Measurements from ENCODE around the gene DUOX2. TPM values are rescaled to one million over a fixed set of nuclear protein-coding genes. Genes with fewer than 3 reads are reported as not detected.
"Not testable (repeated sequence)": the region's sequence is repeated elsewhere in the genome, so short reads cannot be mapped to it uniquely, and the experiment has no call there.

DUOX2 gene
- total RNA-seq, 4 donors from 2014 or later, result not detected

- intact Hi-C loops (cut with DNase I; ENCODE audit: low total_unique reads) (no loop called here), in situ Hi-C loops (cut with MboI; ENCODE audit: low sequenced_read_pairs in 4 of 4) (no loop called here)
- TF ChIP-seq POLR2A (IDR thresholded peaks at IDR 0.05) (no peak), CTCF (IDR thresholded peaks at IDR 0.05 in 4 of 5, conservative IDR thresholded peaks at IDR 0.05 in 1 of 5) (no peak)
- H3K36me3 ChIP-seq, result no peaks in the 10 kb centered on the region
- no peak for DNase-seq
- peaks cover 0 to 6% (median 0%) of the 10 kb centered on the region in 3 donors for H3K27me3 ChIP-seq
- H3K4me3 ChIP-seq, result no peak overlapping the region
- ATAC-seq, result no peak
- no peak overlapping the region for H3K27ac ChIP-seq
- H3K9me3 ChIP-seq, result no peaks in the 10 kb centered on the region
- H3K4me1 ChIP-seq, result no peaks in the 10 kb centered on the region
Observed at GRCh38 chr15:45084163-45084562, 29.8 kb downstream of the DUOX2 start.

- in situ Hi-C loops (cut with MboI; ENCODE audit: low sequenced_read_pairs in 4 of 4), result no loop called here
- Histone ChIP-seq H3K36me3 (no peaks in the 10 kb centered on the region), H3K27me3 (peaks cover 0 to 6% (median 0%) of the 10 kb centered on the region in 3 donors), H3K4me3 (no peak overlapping the region), H3K4me1 (no peaks in the 10 kb centered on the region), H3K27ac (no peak overlapping the region), H3K9me3 (no peaks in the 10 kb centered on the region)
- intact Hi-C loops (cut with DNase I; ENCODE audit: low total_unique reads), result no loop called here
- ATAC-seq (no peak), DNase-seq (no peak)
- TF ChIP-seq POLR2A (IDR thresholded peaks at IDR 0.05), result no peak
- no peak for TF ChIP-seq CTCF (IDR thresholded peaks at IDR 0.05 in 4 of 5, conservative IDR thresholded peaks at IDR 0.05 in 1 of 5)
Observed at GRCh38 chr15:45083223-45083622, 30.7 kb downstream of the DUOX2 start.

GRCh38 chr15:45082412-45082811, 31.6 kb downstream of the DUOX2 start:
- intact Hi-C loops (cut with DNase I; ENCODE audit: low total_unique reads); DNase-seq; in situ Hi-C loops (cut with MboI; ENCODE audit: low sequenced_read_pairs in 4 of 4); H3K36me3 ChIP-seq; H3K27ac ChIP-seq; ATAC-seq; H3K4me1 ChIP-seq; H3K4me3 ChIP-seq; H3K9me3 ChIP-seq; H3K27me3 ChIP-seq: not testable (repeated sequence)

GRCh38 chr15:45080593-45080992, 33.4 kb downstream of the DUOX2 start:
- H3K27ac ChIP-seq; H3K27me3 ChIP-seq; H3K4me1 ChIP-seq; H3K36me3 ChIP-seq; H3K9me3 ChIP-seq; ATAC-seq; in situ Hi-C loops (cut with MboI; ENCODE audit: low sequenced_read_pairs in 4 of 4); H3K4me3 ChIP-seq; intact Hi-C loops (cut with DNase I; ENCODE audit: low total_unique reads); DNase-seq: not testable (repeated sequence)

- H3K27ac ChIP-seq; H3K9me3 ChIP-seq; intact Hi-C loops (cut with DNase I; ENCODE audit: low total_unique reads); H3K27me3 ChIP-seq; H3K4me3 ChIP-seq; H3K36me3 ChIP-seq; DNase-seq; H3K4me1 ChIP-seq; ATAC-seq; in situ Hi-C loops (cut with MboI; ENCODE audit: low sequenced_read_pairs in 4 of 4): not testable (repeated sequence)
Observed at GRCh38 chr15:45079628-45080246, 34.2 kb downstream of the DUOX2 start.

- H3K9me3 ChIP-seq; in situ Hi-C loops (cut with MboI; ENCODE audit: low sequenced_read_pairs in 4 of 4); DNase-seq; H3K27me3 ChIP-seq; H3K36me3 ChIP-seq; H3K4me1 ChIP-seq; ATAC-seq; intact Hi-C loops (cut with DNase I; ENCODE audit: low total_unique reads); H3K27ac ChIP-seq; H3K4me3 ChIP-seq: not testable (repeated sequence)
Observed at GRCh38 chr15:45079201-45079600, 34.8 kb downstream of the DUOX2 start.

GRCh38 chr15:45077391-45077790, 36.6 kb downstream of the DUOX2 start:
- H3K4me1 ChIP-seq; intact Hi-C loops (cut with DNase I; ENCODE audit: low total_unique reads); H3K36me3 ChIP-seq; in situ Hi-C loops (cut with MboI; ENCODE audit: low sequenced_read_pairs in 4 of 4); DNase-seq; H3K27me3 ChIP-seq; ATAC-seq; H3K9me3 ChIP-seq; H3K27ac ChIP-seq; H3K4me3 ChIP-seq: not testable (repeated sequence)

GRCh38 chr15:45075440-45076320, 38.3 kb downstream of the DUOX2 start:
- intact Hi-C loops (cut with DNase I; ENCODE audit: low total_unique reads); H3K9me3 ChIP-seq; ATAC-seq; H3K36me3 ChIP-seq; H3K27me3 ChIP-seq; H3K4me1 ChIP-seq; in situ Hi-C loops (cut with MboI; ENCODE audit: low sequenced_read_pairs in 4 of 4); H3K4me3 ChIP-seq; DNase-seq; H3K27ac ChIP-seq: not testable (repeated sequence)

- DNase-seq; intact Hi-C loops (cut with DNase I; ENCODE audit: low total_unique reads); H3K36me3 ChIP-seq; ATAC-seq; H3K27me3 ChIP-seq; H3K4me1 ChIP-seq; H3K9me3 ChIP-seq; in situ Hi-C loops (cut with MboI; ENCODE audit: low sequenced_read_pairs in 4 of 4); H3K27ac ChIP-seq; H3K4me3 ChIP-seq: not testable (repeated sequence)
Observed at GRCh38 chr15:45073602-45074001, 40.4 kb downstream of the DUOX2 start.

- H3K36me3 ChIP-seq; in situ Hi-C loops (cut with MboI; ENCODE audit: low sequenced_read_pairs in 4 of 4); intact Hi-C loops (cut with DNase I; ENCODE audit: low total_unique reads); H3K9me3 ChIP-seq; H3K27ac ChIP-seq; H3K4me1 ChIP-seq; H3K27me3 ChIP-seq; ATAC-seq; H3K4me3 ChIP-seq; DNase-seq: not testable (repeated sequence)
Observed at GRCh38 chr15:45069942-45070360, 44.0 kb downstream of the DUOX2 start.

All from gastrocnemius medialis (tissue), 4 donors.